NCI-H82 treated with DMSO at 0.1 percent for 48 hours (cell line): ENCODE results near the gene M1AP.

Experiments
- DNase-seq: peaks from one replicate; lab custom pipeline; 2025; ENCODE audit not compliant: unreplicated experiment; lab: John Stamatoyannopoulos, UW

M1AP gene, protein sequence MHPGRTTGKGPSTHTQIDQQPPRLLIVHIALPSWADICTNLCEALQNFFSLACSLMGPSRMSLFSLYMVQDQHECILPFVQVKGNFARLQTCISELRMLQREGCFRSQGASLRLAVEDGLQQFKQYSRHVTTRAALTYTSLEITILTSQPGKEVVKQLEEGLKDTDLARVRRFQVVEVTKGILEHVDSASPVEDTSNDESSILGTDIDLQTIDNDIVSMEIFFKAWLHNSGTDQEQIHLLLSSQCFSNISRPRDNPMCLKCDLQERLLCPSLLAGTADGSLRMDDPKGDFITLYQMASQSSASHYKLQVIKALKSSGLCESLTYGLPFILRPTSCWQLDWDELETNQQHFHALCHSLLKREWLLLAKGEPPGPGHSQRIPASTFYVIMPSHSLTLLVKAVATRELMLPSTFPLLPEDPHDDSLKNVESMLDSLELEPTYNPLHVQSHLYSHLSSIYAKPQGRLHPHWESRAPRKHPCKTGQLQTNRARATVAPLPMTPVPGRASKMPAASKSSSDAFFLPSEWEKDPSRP

DNA sequence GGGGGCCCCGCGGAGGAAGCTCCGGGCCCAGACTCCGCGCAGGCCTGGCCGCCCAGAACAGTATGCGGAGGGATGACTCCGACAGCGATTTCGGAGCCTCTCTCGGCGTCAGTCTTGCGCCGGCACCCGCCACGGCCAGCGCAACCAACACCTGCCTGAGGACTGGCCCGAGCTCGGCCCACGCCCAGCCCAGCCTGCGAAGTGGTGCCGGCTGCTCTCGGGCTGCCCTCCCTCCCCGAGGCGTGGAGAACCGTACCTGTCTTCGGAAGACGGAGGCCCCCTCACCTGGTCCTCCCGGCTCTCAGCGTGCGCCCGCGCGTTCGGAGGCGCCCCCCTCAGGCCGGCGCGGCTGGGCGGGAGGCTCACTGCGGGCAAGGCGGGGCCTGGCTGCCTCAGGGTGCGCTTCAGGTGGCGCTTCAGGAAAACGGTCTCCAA lies at the start of gene M1AP:
TSS of gene M1AP (minus strand) at position 322 of the 435 bp plus-strand sequence. CDS start 8,055 bp downstream, outside the sequence.
- no peak for DNase-seq

DNA sequence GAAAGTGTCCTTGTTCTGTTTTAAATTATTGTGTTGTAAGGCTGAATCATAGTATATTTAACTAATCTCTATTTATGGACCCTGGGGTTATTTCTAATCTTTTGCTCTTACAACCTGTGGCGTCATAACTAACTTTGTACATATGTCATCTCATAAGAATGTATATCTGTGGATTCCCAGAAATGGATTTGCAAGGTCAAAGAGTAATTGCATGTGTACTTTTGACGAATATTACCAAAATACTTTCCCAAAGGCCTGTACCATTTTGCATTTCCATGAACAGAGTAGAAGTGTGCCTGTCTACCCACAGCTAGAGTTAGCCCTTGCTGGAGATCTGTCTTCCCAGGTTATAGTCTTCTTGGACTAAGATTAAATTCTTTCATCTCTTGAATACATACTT lies 48.7 kb upstream of the M1AP start:
- no peak for DNase-seq

DNA sequence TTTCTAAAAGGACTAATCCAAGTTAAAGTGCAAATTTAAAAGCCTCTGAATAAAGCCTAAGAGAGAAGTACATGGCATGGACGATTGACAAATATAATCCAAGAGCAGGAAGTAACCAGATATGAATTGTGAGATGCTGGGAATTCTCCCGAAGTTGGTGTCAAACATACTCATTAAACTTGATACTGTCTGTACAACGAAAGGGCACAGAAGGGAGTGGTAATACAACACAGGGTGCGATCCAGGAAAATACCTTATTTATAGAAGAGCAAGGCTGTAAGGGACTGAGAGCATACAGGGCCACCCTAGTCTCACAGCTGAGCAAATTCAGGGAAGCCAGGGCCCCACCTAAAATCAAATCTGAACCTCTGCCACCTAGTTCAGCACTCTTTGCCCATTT lies 47.5 kb upstream of the M1AP start:
- no peak for DNase-seq

DNA sequence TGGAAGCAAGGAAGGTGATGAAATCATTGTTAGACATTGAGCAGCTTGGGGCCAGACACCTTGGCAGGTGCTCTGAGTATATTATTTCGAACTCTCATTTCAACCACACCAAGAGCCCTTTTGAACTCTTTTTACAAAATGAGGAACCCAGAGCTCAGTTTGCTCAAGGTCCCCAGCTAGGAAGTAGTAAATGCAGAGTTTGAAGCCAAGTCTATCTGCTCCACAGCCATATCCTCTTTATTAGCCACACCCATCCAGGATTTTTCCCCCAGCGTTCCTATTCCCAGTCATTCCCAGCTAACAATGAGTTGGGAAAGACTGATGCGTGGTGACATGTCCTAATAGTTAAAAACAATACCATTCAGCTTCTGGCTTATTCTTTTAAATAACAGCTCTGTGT lies 46.2 kb upstream of the M1AP start:
- DNase-seq, result no peak

DNA sequence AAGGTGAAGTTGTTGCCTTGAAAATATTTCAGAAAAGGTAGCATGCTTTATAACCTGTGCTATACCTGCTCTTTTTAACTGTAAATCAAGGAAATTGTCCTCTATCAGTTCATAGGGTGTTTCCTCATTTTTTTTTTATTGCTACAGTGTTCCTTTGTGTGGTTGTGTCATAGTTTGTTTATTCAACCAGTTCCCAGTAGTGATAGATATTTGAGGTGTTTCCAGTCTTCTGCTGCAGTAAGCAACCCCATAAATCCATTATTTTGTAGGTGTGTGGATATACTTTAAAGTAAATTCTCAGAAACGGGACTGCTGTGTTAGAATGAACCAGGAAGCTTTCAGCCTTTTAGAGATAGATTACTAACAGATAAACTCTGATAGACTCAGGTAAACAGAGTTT lies 45.5 kb upstream of the M1AP start:
- DNase-seq, result no peak

DNA sequence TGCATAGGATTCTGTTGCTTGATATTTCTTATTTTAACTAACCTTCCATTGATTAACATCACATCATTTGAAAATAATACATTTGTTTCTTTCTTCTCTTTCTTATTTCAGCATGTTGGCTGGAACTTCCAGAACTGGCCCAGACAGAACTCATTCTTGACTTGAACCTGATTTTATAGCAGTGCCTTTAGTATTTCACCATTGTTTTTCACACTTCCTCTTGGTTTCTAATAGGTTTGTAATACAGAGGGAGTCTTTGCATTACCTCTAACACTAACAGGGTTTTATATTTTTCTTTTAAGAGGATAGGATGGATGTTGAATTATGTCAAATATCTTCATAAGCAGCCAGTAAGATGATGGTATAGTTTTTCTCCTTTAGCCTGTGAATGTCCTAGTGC lies 45.1 kb upstream of the M1AP start:
- DNase-seq, result no peak

DNA sequence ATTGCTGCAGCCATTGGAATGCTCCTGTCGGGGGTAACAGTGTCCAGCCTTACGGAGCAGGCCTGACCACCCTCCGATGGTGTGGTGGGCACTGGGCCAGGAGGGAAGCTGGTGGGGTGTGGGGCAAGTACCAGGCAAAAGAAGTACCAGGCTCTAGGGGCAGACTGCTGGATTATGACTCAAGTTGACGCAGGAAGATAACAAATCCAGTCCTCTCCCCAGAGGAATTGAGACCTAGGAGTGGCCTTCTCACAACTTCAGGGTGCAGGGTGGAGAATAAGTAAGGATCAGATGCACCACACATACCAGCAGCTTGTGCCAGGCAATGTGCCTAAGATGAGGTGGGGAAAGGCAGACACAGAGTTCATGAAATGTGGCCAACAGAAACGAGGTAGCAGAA lies 43.8 kb upstream of the M1AP start:
- DNase-seq, result no peak

DNA sequence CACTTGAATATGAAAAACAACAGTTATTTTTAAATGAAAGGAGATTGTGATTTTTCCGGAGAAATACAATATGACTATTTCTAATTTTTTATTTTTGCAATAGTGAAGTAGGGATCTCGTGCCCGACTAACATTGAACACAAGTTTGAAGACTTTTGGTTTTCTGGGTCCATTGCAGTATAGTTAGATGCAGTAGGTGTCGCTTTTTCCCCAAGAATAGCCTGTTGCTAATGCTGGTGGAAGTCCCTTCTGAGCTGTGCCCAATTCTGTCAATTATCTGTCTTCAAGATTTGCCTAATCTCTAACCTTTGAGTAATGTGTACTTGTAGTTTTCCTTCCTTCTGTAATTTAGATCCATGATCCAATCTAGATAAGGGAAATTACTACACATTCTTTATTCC lies 42.4 kb upstream of the M1AP start:
- peak; percentile 68 for DNase-seq

DNA sequence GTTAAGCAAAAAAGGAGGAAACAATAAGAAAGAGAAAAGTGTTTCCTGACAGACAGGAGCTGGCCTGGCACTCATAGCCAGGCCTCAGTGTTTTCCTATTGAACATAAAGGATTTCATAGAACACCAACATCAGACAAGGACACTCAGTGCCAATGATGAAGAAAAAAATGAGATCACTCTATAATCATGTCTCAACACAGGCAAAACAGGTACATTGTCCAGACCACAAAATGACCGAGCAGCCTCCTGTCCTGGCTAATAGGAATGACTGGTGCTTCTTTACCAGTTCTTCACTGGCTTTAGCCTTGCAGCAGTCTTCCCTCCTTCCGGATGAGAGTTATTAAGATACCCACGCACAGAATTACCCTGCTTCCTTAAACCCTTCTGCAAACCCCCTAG lies 41.5 kb upstream of the M1AP start:
- no peak for DNase-seq

DNA sequence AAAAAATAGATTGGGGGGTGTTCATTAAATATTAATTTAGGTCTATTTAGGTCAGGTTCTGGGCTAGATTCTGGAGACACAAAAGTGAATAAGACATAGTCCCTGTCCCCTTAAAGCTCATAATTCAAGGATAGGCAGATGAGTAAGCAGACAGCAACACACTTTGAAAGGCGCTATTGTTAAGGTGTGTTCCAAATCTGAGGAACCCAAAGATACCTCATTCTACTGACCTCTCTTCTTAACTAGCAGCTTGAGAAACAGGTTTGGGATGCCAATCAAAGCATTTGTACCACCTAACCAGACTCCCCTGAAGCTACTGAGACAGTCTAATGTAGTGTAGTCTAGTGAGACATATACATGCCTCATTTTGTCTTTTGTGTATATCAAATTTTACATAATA lies 40.8 kb upstream of the M1AP start:
- no peak for DNase-seq

DNA sequence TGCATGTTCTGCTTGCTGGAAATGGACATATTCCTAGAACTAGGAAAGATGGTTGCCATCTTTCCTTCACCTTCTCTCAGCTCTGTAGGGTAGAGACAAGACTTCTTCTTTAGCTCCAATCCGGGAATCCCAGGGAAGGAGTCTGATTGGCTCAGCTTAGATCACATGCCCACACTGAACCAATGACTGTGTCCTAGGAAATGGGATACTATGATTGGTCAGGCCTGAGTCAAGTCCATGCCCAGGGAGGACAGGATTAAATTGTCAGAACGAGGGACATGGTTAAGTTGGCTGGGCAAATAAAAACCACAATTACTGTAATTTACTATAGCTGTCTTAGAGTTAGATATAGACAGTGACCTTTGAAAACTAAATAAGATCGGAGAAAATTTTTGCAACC lies 37.3 kb upstream of the M1AP start:
- no peak for DNase-seq

DNA sequence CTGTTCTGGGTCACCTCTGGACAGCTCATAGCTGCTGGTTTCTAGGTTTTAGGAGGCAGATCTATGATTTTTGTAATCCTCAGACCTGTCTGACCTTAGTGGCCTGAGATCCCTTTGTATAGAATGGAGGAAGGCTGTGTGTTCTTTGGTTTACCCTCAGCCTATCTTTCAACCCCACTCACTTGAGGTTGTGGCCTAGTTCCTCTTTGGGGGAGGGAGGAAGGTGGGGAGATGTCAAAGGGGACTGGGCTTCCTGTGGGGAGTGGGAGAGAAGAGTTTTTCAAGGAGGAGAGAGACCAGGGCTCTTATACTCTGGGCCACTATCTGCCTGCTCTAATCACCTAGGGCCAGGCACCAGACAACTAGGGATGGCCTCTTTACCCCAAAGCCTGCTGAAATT lies 34.4 kb upstream of the M1AP start:
- DNase-seq, result no peak

DNA sequence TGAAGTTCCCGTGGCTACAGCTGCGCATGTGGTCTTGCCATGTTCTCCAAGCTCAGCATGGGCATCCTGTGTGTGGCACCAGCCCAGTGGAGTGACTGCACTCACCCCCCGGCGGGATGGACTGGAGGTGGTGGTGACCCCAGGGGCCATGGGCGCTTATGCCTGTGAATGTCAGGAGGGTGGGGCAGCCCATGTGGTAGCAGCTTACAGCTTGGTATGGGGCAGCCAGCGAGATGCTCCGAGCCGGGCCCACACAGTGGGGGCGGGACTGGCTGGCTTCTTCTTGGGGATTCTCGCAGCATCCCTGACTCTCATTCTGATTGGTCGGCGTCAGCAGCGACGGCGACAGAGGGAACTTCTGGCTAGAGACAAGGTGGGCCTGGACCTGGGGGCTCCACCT lies 31.5 kb upstream of the M1AP start:
- DNase-seq, result no peak

DNA sequence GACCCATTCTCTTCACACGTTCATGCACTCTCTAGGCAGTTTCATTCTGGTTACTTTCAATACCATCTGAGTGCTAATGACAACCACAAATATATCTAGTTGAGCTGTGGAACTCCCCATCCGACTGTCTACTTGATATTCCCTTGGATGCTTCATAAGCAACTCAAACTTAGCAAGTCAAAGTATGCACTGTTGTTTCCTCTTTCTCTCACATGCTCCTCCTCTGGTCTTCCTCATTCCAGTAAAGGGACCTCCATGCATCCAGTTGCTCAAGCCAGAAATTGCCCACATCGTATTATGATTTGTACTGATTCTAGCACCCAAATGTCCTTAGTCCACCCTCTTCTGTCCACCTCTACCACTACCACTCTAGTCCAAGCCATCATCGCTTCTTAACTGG lies 28.2 kb upstream of the M1AP start:
- no peak for DNase-seq

DNA sequence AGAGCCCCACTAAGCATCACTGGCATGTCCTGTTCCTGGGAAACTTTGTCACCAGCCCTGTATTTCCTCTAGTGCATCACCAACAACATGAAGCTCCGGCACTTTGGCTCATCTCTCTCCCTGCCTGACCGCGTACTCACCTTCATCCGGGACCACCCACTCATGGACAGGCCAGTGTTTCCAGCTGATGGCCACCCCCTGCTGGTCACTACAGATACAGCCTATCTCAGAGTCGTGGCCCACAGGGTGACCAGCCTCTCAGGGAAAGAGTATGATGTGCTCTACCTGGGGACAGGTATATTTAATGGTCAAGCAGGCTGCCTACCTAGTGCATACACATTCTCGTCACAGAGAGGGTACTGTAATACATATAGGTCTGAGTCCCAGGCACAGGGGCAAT lies 27.0 kb upstream of the M1AP start:
- DNase-seq, result no peak

DNA sequence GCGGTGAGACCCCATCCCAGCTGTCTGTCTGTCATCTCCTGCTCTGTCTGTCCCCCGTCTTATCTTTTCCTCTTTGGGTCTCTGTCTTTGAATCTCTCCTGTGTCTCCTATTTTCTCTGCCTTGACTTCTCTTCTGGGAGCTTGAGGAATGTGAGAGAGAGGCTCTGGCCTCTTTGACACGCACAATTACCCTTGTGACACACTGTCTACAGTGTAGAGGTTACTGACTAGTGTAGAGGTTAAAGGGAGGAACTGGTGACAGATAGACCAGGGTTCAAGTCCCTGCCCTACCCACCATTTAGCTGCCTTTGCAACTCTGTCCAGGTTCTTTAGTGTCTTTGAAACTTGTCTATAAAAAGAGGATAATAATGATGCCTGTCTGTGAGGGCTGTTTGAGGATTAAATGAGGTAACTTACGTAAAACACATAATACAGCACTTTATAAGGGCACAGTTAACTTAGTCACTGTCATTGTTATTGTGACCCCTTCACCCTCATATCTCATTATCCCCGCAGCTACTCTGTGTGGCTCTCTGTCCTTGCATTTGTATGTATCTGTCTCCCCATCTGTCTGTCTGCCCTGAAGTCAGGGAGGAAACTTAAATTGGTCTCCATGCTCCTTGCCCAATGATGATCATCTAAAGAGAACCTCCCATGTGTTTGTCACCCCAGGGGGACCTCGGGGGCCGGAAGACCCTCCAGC lies 25.8 kb upstream of the M1AP start:
- DNase-seq, result no peak

DNA sequence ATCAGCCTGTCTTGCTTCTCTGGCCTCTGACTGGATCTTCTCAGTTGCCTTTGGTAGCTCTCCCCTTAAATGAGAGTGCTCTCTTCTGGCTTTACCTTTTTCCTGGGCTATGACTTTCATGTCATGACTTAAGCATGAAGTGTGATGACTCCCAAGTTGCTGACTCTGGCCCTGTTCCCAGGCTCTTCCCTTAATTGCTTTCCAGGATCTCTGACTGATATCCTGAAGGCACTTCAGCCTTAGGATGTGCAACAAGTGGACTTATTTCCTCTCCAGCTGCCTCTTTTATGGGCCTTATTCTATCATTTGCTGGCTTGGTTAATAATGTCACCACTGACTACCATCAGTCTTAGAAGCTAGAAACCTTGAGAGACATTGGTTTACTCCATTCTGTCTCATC lies 23.3 kb upstream of the M1AP start:
- no peak for DNase-seq

DNA sequence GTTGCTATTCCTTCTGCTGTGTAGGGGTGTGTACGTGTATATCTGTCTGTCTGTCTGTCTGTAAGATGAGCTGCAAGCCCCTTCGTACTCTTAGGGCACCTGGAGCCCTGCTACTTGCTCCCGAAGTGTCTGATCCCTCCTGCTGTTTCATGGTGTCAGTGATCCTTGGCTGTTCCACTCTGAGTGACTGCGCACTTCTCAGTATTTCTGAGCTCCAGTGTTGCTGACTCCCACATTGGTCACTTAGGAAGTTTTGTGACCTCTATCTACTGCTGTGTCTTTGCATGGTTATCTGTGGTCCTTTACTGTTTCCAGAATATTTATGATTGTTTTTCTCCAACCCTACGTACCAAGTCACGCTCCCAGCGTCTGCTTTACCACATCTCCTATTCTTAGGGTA lies 22.1 kb upstream of the M1AP start:
- DNase-seq, result no peak

DNA sequence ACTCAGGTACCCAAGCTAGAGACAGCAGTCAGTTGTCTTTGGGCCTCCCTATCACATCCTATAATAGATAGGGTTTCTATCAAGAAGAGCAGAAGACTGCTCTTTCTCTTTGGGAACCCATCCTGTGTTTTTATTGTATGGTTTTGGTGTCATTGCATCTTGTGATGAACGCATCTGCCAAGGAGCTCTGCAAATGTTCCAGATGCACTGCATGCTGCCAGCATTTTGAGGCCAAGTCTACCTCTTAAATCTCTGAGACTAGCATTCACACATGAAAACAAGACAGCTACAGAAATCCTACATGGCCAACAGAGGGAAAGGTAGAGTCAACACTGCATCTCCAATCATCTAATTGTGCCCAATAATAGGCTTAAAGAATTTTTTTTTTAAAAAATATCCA lies 20.0 kb upstream of the M1AP start:
- no peak for DNase-seq

DNA sequence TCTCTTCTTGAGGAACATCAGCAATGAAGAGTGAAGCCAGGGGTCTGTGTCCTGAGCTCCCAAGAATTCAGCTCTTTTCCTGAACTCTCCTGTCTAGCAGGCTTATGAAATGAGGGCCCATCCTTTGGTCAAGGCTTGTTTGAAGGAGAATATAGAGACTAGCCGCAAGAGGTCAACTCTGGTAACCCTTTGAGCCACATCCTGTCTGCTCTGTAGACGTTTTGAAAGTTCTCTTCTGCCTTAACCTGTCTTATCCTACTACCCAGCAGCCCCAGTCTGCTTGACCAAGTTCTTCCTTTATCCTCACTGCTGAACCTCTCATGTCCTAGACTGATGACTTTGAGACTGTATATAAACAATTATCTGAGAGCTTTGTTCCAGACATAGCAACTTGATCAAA lies 11.3 kb upstream of the M1AP start:
- no peak for DNase-seq

DNA sequence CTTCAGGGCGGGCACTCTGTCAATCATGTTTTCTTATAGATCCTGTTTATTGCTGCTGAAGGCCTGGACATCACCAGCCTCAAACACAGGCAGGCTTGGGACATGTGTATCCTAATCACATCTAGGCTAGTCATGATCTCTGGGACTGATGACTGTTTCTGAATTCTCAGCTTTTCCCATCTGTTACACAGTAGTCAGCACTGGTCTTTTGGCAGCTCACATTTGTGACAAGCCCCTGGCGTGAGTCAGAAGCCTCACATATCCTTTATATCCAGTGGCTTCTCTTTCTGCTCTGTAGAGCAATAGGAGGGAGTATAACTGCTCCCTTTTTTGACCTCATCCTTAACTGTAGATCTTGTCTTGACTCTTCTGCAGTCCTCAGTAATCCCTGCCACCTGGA lies 10.4 kb upstream of the M1AP start:
- DNase-seq, result no peak

DNA sequence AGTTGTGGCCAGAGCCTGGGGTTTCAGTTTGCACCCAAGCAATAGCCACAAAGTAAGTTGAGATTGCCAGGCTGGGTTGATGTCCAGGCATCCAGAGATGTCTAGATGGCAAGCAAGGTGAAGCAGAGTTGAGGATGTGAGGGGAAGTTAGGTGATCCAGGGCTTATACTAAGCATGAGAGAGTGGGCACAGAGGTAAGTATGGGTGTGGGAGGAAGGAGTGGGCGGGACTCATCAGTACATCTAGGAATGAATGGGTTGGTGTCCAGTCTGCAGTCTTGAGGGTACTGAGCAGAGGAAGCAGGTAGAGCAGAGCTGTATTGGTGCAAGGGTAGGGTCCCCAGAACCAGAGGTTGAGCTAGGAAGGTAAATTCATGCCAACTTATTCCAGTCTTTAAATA lies 7.4 kb upstream of the M1AP start:
- DNase-seq, result no peak
